Measurements from ENCODE around the gene TSC22D1. TPM values are rescaled to one million over a fixed set of nuclear protein-coding genes. Genes with fewer than 3 reads are reported as not detected.
"Not testable (repeated sequence)": the region's sequence is repeated elsewhere in the genome, so short reads cannot be mapped to it uniquely, and the experiment has no call there.

The TSC22D1 gene
- polyA plus RNA-seq, 2 donors, result 18.5 to 48.6 TPM

DNA sequence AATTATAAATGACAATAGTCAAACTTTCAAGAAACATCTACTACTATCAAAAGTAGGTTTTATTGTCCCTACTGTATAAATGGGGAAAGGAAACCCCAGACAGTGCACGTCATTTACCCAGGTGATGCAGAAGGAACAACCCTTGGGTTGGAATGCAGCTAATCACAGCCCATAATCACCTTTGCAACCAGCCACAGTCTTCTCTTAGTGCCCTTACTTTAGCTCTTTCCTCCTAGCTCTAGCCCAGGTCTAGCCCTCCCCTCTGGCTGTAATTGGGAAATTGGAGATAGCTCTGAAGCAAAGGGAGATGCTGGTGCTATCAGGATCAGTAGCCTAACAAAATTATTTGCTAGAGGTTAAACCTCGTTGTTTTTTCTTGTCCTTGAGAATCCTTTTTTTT lies 25.5 kb upstream of the TSC22D1 start:
- 60 to 67% methylated on average over 2 of the region's 2 CpGs for WGBS, 2 donors
- no peaks in the 10 kb centered on the region for H3K27me3 ChIP-seq (ENCODE audit: control insufficient read depth in 1 of 2, insufficient read depth in 2 of 2, low read length in 2 of 2)
- no peaks in the 10 kb centered on the region for H3K36me3 ChIP-seq (ENCODE audit: control insufficient read depth in 2 of 2, insufficient read depth in 2 of 2, low read length in 1 of 2)
- H3K9me3 ChIP-seq (ENCODE audit: control insufficient read depth in 2 of 2, insufficient read depth in 1 of 2, low read depth in 1 of 2, low read length in 1 of 2), result no peaks in the 10 kb centered on the region
- no peak overlapping the region for H3K4me3 ChIP-seq (ENCODE audit: low read depth in 1 of 2, low read length in 2 of 2)
- H3K4me1 ChIP-seq (ENCODE audit: control insufficient read depth in 2 of 2, insufficient read depth in 2 of 2, low read length in 1 of 2), result no peaks in the 10 kb centered on the region
- H3K27ac ChIP-seq (ENCODE audit: low read depth in 2 of 2, low read length in 1 of 2), result no peak overlapping the region

- not testable (repeated sequence) for H3K4me3 ChIP-seq (ENCODE audit: low read depth in 1 of 2, low read length in 2 of 2); H3K27me3 ChIP-seq (ENCODE audit: control insufficient read depth in 1 of 2, insufficient read depth in 2 of 2, low read length in 2 of 2); H3K4me1 ChIP-seq (ENCODE audit: control insufficient read depth in 2 of 2, insufficient read depth in 2 of 2, low read length in 1 of 2); H3K27ac ChIP-seq (ENCODE audit: low read depth in 2 of 2, low read length in 1 of 2); H3K9me3 ChIP-seq (ENCODE audit: control insufficient read depth in 2 of 2, insufficient read depth in 1 of 2, low read depth in 1 of 2, low read length in 1 of 2); H3K36me3 ChIP-seq (ENCODE audit: control insufficient read depth in 2 of 2, insufficient read depth in 2 of 2, low read length in 1 of 2)
- 95% methylated on average over 20 of the region's 20 CpGs for WGBS, 2 donors
These were observed 17.9 kb upstream of the TSC22D1 start for GRCh38 chr13:44593861-44594592.

DNA sequence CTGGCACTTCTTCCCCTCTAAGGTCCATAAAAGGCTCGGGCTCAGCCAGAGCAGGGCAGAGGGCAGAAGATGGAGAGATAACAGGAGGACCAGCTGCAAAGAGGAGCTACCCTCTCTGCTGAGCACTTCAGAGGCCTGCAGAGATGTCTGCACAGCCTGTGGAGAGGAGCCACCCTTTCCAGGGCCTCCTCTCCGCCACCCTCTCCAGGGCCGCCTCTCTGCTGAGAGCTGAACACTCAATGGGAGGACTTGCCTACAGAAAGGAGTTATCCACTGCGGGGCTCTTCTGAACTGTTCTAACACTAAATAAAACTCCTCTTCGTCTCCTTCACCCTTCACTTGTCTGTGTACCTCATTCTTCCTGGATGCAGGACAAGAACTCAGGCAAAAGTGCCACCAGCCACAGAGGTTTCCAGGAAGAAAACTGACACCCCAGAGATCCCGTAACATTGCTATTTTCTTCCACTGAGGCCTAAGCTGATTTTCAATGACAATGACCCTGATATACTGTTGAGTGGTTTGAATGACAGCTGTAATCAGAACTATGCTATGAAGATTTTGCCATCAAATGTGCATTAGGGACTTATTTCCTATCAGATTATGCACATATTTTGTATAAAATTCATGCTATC lies 16.2 kb upstream of the TSC22D1 start:
- Histone ChIP-seq H3K27ac (ENCODE audit: low read depth in 2 of 2, low read length in 1 of 2) (no peak overlapping the region), H3K27me3 (ENCODE audit: control insufficient read depth in 1 of 2, insufficient read depth in 2 of 2, low read length in 2 of 2) (no peaks in the 10 kb centered on the region), H3K9me3 (ENCODE audit: control insufficient read depth in 2 of 2, insufficient read depth in 1 of 2, low read depth in 1 of 2, low read length in 1 of 2) (no peaks in the 10 kb centered on the region), H3K36me3 (ENCODE audit: control insufficient read depth in 2 of 2, insufficient read depth in 2 of 2, low read length in 1 of 2) (no peaks in the 10 kb centered on the region), H3K4me3 (ENCODE audit: low read depth in 1 of 2, low read length in 2 of 2) (no peak overlapping the region), H3K4me1 (ENCODE audit: control insufficient read depth in 2 of 2, insufficient read depth in 2 of 2, low read length in 1 of 2) (no peaks in the 10 kb centered on the region)
- 93 to 95% methylated on average over 6 of the region's 6 CpGs for WGBS, 2 donors

DNA sequence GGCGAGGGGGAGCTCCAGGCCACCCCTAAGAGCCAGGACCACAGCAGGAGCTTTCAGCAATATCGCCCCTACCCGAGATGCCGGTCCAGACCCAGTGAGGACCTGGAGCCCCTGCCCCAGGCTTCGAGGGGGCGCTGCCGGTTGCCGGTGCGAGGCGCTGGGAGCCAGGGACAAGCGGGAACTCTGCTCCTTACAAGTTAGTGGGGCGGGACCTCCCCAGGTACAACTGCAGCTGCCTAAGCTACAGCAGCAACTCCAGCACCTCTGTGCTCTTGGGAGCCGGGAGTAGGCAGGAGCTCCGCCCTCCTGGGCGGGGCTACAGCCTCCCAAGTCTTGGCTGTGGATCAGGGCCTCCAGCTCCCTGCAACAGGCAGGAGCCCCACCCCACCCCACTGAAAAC lies 15.2 kb upstream of the TSC22D1 start:
- H3K4me3 ChIP-seq (ENCODE audit: low read depth in 1 of 2, low read length in 2 of 2), result no peak overlapping the region
- no peaks in the 10 kb centered on the region for H3K36me3 ChIP-seq (ENCODE audit: control insufficient read depth in 2 of 2, insufficient read depth in 2 of 2, low read length in 1 of 2)
- H3K27me3 ChIP-seq (ENCODE audit: control insufficient read depth in 1 of 2, insufficient read depth in 2 of 2, low read length in 2 of 2), result no peaks in the 10 kb centered on the region
- H3K27ac ChIP-seq (ENCODE audit: low read depth in 2 of 2, low read length in 1 of 2), result no peak overlapping the region
- H3K9me3 ChIP-seq (ENCODE audit: control insufficient read depth in 2 of 2, insufficient read depth in 1 of 2, low read depth in 1 of 2, low read length in 1 of 2), result no peaks in the 10 kb centered on the region
- WGBS, 2 donors, result 86 to 87% methylated on average over 15 of the region's 15 CpGs
- no peaks in the 10 kb centered on the region for H3K4me1 ChIP-seq (ENCODE audit: control insufficient read depth in 2 of 2, insufficient read depth in 2 of 2, low read length in 1 of 2)

DNA sequence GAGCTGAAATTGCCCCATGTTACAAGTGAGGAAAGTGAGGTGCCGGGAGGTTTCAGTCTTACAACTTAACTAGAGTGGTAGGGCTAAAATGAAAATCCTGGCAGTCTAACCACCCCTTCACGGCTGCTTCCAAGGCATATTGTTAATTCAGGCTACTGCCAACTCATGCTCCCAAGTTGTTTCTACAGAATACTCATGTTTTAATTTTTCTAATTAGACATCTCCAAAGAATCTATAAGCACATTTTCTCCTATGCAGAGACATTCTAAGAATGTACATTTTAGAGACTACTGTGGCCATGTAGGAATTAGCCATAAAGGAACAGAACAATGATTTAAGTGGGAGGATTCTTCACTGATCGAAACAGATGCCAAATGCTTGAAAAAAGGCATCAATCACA lies 7.0 kb upstream of the TSC22D1 start:
- Histone ChIP-seq H3K27ac (ENCODE audit: low read depth in 2 of 2, low read length in 1 of 2) (no peak overlapping the region), H3K9me3 (ENCODE audit: control insufficient read depth in 2 of 2, insufficient read depth in 1 of 2, low read depth in 1 of 2, low read length in 1 of 2) (no peaks in the 10 kb centered on the region), H3K36me3 (ENCODE audit: control insufficient read depth in 2 of 2, insufficient read depth in 2 of 2, low read length in 1 of 2) (no peaks in the 10 kb centered on the region), H3K4me1 (ENCODE audit: control insufficient read depth in 2 of 2, insufficient read depth in 2 of 2, low read length in 1 of 2) (no peaks in the 10 kb centered on the region), H3K4me3 (ENCODE audit: low read depth in 1 of 2, low read length in 2 of 2) (no peak overlapping the region), H3K27me3 (ENCODE audit: control insufficient read depth in 1 of 2, insufficient read depth in 2 of 2, low read length in 2 of 2) (no peaks in the 10 kb centered on the region)
- WGBS, 2 donors, result 79% methylated on average over 3 of the region's 3 CpGs

- WGBS, 2 donors, result 1 to 3% methylated on average over 15 of the region's 15 CpGs
- Histone ChIP-seq H3K27ac (ENCODE audit: low read depth in 2 of 2, low read length in 1 of 2) (peak overlapping the region; percentile 96 to 98), H3K36me3 (ENCODE audit: control insufficient read depth in 2 of 2, insufficient read depth in 2 of 2, low read length in 1 of 2) (peaks cover 0 to 3% of the 10 kb centered on the region in 2 donors), H3K27me3 (ENCODE audit: control insufficient read depth in 1 of 2, insufficient read depth in 2 of 2, low read length in 2 of 2) (no peaks in the 10 kb centered on the region), H3K9me3 (ENCODE audit: control insufficient read depth in 2 of 2, insufficient read depth in 1 of 2, low read depth in 1 of 2, low read length in 1 of 2) (no peaks in the 10 kb centered on the region), H3K4me3 (ENCODE audit: low read depth in 1 of 2, low read length in 2 of 2) (peak overlapping the region; percentile 70 to 95), H3K4me1 (ENCODE audit: control insufficient read depth in 2 of 2, insufficient read depth in 2 of 2, low read length in 1 of 2) (peaks cover 2 to 14% of the 10 kb centered on the region in 2 donors)
These were observed 1.9 kb upstream of the TSC22D1 start for GRCh38 chr13:44578067-44578400.

DNA sequence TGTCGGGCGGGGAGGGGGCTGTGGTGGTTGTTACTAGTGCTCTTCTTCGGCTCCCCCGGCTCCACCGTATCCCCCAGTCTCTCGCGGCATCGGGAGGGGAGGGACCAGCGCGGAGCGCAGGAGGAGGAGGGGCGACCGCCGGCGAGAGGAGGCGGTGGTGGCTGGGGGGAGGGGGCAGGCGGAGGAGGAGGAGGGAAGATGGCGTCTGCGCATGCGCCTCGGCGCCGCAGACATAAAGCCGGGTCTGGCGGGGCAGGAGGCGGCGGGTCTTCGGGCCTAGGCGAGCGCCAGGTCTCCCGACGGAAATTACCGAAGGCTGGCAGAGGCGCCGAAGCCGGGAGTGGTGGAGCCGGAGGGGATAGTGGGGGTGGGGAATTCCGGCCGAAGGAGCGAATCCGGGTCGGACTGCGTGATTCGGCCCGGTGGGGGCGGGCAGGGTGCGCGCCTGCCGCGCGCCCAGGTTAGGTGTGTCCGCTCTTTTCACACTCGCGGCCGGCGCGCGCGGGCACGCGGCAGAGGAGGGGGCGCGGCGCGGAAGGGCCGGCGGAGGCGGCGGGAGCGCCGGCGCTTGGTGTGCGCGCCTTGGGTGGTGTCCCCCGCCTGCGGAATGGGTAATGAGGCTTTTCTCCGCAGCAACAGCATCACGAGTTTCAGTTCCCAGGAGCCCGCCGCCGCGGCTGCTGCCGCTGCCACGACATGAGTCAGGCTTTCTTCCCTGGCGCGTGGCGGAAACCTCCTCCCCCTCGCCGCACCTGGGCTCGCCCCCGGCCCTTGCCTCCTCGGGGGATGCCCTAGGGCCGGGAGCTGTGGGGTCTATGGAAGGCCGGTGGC lies 1.3 kb upstream of the TSC22D1 start:
- Histone ChIP-seq H3K9me3 (ENCODE audit: control insufficient read depth in 2 of 2, insufficient read depth in 1 of 2, low read depth in 1 of 2, low read length in 1 of 2) (no peaks in the 10 kb centered on the region), H3K4me3 (ENCODE audit: low read depth in 1 of 2, low read length in 2 of 2) (peak overlapping the region; percentile 70 to 95), H3K27ac (ENCODE audit: low read depth in 2 of 2, low read length in 1 of 2) (peak overlapping the region; percentile 96 to 98), H3K27me3 (ENCODE audit: control insufficient read depth in 1 of 2, insufficient read depth in 2 of 2, low read length in 2 of 2) (no peaks in the 10 kb centered on the region), H3K36me3 (ENCODE audit: control insufficient read depth in 2 of 2, insufficient read depth in 2 of 2, low read length in 1 of 2) (peaks cover 0 to 3% of the 10 kb centered on the region in 2 donors), H3K4me1 (ENCODE audit: control insufficient read depth in 2 of 2, insufficient read depth in 2 of 2, low read length in 1 of 2) (peaks cover 2 to 15% of the 10 kb centered on the region in 2 donors)
- WGBS, 2 donors, result 1% methylated on average over 77 to 94 of the region's 94 CpGs

DNA sequence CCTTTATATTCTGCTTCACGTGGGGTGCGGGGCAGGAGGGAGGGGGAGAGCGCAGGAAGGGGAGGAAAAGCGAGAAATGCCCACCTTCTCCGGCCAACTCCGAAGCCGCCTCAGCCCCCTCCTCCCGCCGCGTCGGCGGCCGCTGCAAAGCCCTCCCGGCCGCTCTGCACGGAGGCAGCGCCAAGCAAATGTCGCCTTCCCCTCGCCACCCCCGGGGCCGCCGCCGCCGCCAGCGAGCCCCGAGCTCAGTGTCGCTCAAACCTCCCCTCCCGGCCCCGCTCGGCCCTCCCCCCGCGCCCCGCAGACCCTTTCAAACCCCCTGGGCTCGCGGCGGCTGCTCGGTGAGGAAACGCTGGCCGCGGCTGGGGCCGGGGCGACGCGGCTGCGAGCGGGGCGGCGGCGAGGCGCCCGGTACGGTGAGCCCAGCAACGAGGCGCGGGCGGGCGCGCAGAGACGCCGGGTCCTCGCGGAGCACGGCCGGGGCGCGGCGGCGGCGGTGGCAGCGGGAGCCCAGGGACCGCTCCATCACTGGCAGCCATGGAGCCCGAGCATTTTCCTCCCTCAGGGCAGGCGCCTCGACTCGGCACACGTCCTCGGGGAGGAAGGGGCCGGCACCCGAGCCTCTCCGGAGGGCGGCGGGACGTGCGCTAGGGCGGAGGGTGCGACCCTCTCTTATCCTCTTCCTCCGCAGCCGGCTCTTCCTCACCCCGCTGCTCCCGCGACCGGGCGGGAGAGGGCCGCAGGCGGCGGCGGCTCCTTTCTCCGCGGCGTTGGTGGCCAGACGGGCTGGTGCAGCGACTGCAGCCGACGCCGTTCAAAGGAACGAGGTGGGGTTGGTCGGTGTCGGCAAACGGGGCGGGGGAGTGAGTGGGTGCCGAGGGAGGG lies 463 bp upstream of the TSC22D1 start:
- Histone ChIP-seq H3K27ac (ENCODE audit: low read depth in 2 of 2, low read length in 1 of 2) (peak overlapping the region; percentile 96 to 98), H3K4me1 (ENCODE audit: control insufficient read depth in 2 of 2, insufficient read depth in 2 of 2, low read length in 1 of 2) (peaks cover 2 to 15% of the 10 kb centered on the region in 2 donors), H3K27me3 (ENCODE audit: control insufficient read depth in 1 of 2, insufficient read depth in 2 of 2, low read length in 2 of 2) (no peaks in the 10 kb centered on the region), H3K4me3 (ENCODE audit: low read depth in 1 of 2, low read length in 2 of 2) (peak overlapping the region; percentile 70 to 95), H3K36me3 (ENCODE audit: control insufficient read depth in 2 of 2, insufficient read depth in 2 of 2, low read length in 1 of 2) (peaks cover 0 to 3% of the 10 kb centered on the region in 2 donors), H3K9me3 (ENCODE audit: control insufficient read depth in 2 of 2, insufficient read depth in 1 of 2, low read depth in 1 of 2, low read length in 1 of 2) (no peaks in the 10 kb centered on the region)
- whole genome bisulfite sequencing, 2 donors, result 0 to 1% methylated on average over 89 to 110 of the region's 111 CpGs

GRCh38 chr13:44575035-44575434 lies 1.1 kb downstream of the TSC22D1 start:
- WGBS, 2 donors, result 93 to 94% methylated on average over 1 of the region's 1 CpG
- Histone ChIP-seq H3K4me3 (ENCODE audit: low read depth in 1 of 2, low read length in 2 of 2) (peak overlapping the region; percentile 70 to 95), H3K4me1 (ENCODE audit: control insufficient read depth in 2 of 2, insufficient read depth in 2 of 2, low read length in 1 of 2) (peaks cover 2 to 15% of the 10 kb centered on the region in 2 donors), H3K36me3 (ENCODE audit: control insufficient read depth in 2 of 2, insufficient read depth in 2 of 2, low read length in 1 of 2) (peaks cover 0 to 3% of the 10 kb centered on the region in 2 donors), H3K9me3 (ENCODE audit: control insufficient read depth in 2 of 2, insufficient read depth in 1 of 2, low read depth in 1 of 2, low read length in 1 of 2) (no peaks in the 10 kb centered on the region), H3K27me3 (ENCODE audit: control insufficient read depth in 1 of 2, insufficient read depth in 2 of 2, low read length in 2 of 2) (no peaks in the 10 kb centered on the region), H3K27ac (ENCODE audit: low read depth in 2 of 2, low read length in 1 of 2) (no peak overlapping the region)

All from esophagus (tissue), 2 donors.